ENCODE data around the gene RBM7.

Gene RBM7

GRCh38 chr11:114396916-114397315 lies 3.5 kb upstream of the RBM7 start:
- no peak for DNase-seq (ENCODE audit: low spot score)

DNA sequence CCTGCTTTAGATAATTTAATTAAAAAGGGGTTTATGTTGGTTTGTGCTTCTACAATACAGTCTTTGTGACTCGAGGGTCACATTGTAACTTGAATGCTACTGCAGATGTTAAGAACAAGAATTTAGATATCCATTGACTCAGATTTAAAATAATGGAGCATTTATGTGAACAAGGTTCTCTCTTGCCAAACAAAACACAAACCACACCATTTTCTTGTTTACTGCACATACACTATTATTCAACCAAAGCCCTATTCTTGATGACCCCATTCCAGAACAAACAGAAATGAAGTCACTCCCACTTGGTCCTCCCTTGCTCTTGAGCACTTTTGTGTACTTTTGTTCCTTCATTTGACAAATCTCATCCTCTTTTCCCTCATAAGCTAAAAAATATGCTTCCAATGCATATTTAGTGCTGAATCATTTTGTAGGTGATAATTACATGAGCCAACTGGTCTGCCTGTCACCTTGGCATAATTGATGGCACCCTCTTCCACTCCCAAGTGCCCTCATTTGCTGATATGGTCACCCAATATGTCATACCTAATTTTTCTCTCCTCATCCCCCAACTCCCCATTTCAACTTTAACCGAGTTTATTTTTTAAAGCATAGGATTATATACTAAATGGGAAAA lies 3.0 kb upstream of the RBM7 start:
- DNase-seq (ENCODE audit: low spot score), result no peak

DNA sequence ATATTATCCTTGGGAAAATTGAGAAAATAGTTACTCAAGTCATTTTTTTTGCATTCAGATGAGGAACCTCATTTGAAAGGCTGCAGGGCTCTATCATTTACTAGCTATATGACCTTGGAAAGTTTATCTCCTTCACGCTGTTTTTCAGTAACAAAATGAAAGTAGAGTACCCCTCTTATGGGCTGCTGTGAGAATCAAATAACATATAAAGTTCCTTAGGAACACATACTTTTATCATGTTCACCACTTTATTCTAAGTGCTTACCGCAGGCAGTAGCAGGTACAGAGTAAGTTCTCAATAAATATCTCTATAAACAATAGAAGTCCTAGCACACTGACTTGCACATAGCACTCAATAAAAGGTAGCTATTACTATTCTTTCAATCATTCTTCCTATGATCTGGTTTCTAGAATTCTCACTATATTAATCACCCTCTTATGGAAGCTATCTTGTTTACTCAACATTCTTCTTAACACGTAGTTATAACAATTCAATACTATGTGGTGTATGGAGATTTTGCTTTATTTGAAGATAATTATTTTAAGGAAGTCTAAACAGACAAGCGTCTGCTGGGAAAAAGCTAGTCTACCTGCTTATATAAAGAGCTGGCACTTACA lies 2.1 kb upstream of the RBM7 start:
- DNase-seq (ENCODE audit: low spot score), result no peak

GRCh38 chr11:114399490-114400215 lies 813 bp upstream of the RBM7 start:
- DNase-seq (ENCODE audit: low spot score), result peak; percentile 30

GRCh38 chr11:114400915-114401223 lies 403 bp downstream of the RBM7 start:
- DNase-seq (ENCODE audit: low spot score), result no peak

DNA sequence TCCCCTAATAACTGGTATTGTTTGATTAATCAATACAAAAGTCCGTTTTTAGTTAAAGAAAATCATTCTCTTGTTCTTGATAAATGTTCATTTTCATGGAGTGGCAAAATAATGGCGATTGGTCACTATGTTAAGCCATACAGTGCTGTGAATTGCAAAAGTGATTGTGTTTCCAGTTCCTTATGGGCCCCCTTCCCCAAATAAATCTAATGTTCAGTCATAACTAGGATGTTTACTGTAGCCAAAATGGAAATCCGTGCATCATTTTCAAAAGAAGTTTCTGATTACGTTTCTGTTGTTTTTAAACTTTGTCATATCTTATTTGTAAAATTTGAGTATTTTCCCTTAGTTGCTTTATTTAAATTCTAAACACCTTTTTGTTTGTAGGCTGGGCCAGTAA lies 845 bp downstream of the RBM7 start:
- DNase-seq (ENCODE audit: low spot score), result no peak

DNA sequence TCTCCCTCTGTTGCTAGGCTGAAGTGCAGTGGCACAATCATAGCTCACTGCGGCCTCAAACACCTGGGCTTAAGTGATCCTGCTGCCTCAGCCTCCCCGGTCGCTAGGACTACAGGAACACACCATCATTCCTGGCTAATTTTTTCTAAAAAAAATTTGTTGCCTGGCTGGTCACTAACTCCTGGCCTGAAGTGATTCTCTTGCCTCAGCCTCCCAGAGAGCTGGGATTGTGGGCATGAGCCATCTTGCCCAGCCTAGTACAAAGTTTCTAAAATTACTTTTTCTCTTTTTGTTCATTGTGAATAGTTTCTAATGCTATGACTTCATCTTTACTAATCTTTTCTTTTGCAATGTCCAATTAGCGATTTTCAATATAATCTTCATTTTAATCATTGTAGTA lies 12.5 kb downstream of the RBM7 start:
- no peak for DNase-seq (ENCODE audit: low spot score)

- DNase-seq (ENCODE audit: low spot score), result no peak
These were observed 13.5 kb downstream of the RBM7 start for GRCh38 chr11:114413958-114414357.

DNA sequence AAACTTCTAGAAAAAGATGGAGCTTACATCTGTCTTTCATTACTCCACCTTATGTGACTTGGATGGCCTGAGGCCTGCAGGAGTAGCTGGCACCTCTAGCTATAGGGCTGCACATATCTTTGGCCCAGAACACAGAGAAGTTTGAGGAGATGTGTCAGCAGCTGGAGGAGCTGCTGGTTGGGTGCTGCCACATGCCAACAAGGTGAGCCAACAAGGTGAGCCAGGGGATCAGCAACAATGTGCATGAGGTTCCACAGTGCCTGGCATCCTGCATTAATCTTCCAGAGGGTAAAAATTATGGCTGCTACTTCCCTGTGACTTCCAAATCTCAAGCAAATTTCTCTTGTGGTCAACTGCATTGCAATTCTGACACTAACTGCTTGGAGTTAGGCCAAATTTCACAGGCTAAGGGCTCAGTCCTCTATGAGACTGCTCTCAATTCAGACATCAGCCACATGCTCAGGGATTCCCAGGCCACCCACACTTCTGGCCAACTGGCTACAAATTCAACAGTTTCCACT lies 16.0 kb downstream of the RBM7 start:
- DNase-seq (ENCODE audit: low spot score), result no peak

DNA sequence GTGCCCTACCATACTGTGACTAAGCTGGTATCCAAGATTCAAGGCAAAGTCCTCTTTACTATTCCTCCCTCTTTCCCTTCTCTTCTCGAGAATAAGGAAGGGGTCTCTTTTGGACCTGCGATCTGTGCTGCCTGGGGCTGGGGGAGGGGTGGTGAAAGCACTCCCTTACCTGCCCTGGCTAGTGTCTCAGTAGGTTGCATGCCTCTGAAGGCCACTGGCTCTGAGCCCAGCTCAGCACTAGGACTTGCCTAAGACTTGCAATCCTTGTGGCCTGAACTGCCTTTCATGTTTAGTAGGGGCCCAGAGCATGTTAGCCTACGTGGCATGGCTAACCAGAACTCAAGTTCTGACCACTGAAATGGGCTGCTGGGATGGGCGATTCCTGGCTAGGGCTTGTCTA lies 25.8 kb downstream of the RBM7 start:
- no peak for DNase-seq (ENCODE audit: low spot score)

DNA sequence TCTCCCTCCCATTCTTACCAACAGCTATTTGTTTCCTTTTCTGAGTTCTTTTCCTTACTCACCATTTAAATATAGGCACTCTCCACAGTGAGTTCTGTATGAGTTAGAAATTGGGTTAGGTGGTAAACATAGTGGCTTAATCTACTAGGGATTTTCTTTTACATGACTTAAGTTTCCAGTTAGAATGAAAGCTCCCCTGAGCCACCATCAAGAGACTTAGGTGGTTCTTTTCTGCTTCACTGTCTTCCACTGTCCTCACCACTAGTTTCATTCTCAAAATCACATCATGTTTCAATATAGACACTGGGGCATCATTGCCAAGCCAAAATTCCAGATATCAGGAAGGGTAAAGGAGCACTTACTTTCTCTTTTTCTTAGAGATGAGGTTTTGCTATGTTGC lies 29.8 kb downstream of the RBM7 start:
- DNase-seq (ENCODE audit: low spot score), result no peak

- no peak for DNase-seq (ENCODE audit: low spot score)
These were observed 32.4 kb downstream of the RBM7 start for GRCh38 chr11:114432893-114433292.

- no peak for DNase-seq (ENCODE audit: low spot score)
These were observed 32.9 kb downstream of the RBM7 start for GRCh38 chr11:114433376-114433775.

GRCh38 chr11:114438303-114438702 lies 37.8 kb downstream of the RBM7 start:
- no peak for DNase-seq (ENCODE audit: low spot score)

GRCh38 chr11:114439229-114440120 lies 39.0 kb downstream of the RBM7 start, which contains the start of gene REXO2:
REXO2 (plus strand) TSS chr11:114439467; CDS start chr11:114439529, 62 bp downstream.
- peak; percentile 86 for DNase-seq (ENCODE audit: low spot score)

GRCh38 chr11:114440121-114440860 lies 39.8 kb downstream of the RBM7 start:
- DNase-seq (ENCODE audit: low spot score), result peak; percentile 9

- DNase-seq (ENCODE audit: low spot score), result no peak
These were observed 40.7 kb downstream of the RBM7 start for GRCh38 chr11:114440971-114441763.

DNA sequence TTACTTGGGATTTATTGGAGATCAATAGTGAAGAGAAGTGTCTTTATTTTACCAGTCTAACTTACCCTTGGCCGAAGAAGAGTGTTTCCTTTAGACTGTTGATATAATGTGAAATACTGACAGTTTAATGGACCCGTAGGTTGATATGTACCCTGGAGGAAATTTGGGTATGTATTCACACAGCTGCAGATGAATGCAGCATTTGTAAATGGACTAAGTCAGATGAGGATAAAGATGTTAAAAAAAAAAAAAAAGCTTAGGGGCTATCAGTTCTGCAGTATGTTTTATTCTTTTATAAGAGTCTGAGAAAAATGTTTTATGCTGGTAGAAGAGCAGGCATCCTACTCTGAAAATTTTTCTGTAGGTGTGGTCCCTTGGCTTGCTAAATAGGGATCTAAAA lies 41.5 kb downstream of the RBM7 start:
- DNase-seq (ENCODE audit: low spot score), result no peak

DNA sequence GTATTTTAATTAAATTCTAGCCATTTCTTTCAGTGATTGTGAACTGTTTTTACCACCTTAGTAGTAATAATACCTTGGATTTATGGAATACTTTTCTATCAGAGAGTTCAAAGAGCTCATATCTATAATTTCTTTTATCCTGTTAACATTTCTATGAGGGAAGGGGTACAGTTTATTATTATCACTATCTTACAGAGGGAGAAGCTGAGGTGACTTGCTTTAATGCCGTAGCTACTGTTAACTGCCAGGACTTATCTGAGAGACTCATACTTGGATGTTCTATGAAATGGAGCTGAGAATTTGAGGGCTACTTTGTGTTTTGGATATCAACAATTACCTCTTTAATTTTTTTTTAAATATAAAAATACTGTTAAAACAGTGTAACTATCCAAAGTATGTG lies 42.1 kb downstream of the RBM7 start:
- no peak for DNase-seq (ENCODE audit: low spot score)

- no peak for DNase-seq (ENCODE audit: low spot score)
These were observed 47.0 kb downstream of the RBM7 start for GRCh38 chr11:114447444-114447843.

GRCh38 chr11:114447892-114448291 lies 47.4 kb downstream of the RBM7 start:
- no peak for DNase-seq (ENCODE audit: low spot score)

Data from HuH-7 (cell line).